SK-N-SH treated with all-trans-retinoic acid at 6 μM for 48 hours (cell line): ENCODE results near the gene FEM1A.

Experiments used
- ATAC-seq: fragments of 200-7000 bp; cut with Tn5 transposase; 3 replicates; pipeline ENCODE4 v1.9.1; 2020; ENCODE audit warnings: mild to moderate bottlenecking, moderate library complexity
- ARNTL ChIP-seq: fragments of 450-650 bp; formaldehyde crosslinking; IDR thresholded peaks from 2 replicates; pipeline ENCODE4 v1.5.0; 2020; ENCODE audit warnings: low read depth, mild to moderate bottlenecking, moderate library complexity, borderline replicate concordance
- BACH2 ChIP-seq: fragments of 250-450 bp; sonication (Bioruptor Pico); IDR thresholded peaks from 2 replicates; pipeline ENCODE4 v1.9.0; 2021; ENCODE audit warnings: mild to moderate bottlenecking, borderline replicate concordance
- CSDC2 ChIP-seq: fragments of 250-450 bp; sonication (Bioruptor Pico); IDR thresholded peaks from 2 replicates; pipeline ENCODE4 v1.5.0; 2020; ENCODE audit warnings: mild to moderate bottlenecking, moderate library complexity
- ESRRG ChIP-seq: fragments of 250-450 bp; sonication (Bioruptor Pico); IDR thresholded peaks from 2 replicates; pipeline ENCODE4 v1.6.1; 2021; ENCODE audit warnings: mild to moderate bottlenecking
- GLIS3 ChIP-seq: fragments of 250-450 bp; sonication (Bioruptor Pico); IDR thresholded peaks from 2 replicates; pipeline ENCODE4 v1.5.0; 2020; ENCODE audit warnings: mild to moderate bottlenecking, moderate library complexity
- OSR1 ChIP-seq: fragments of 250-450 bp; sonication (Bioruptor Pico); IDR thresholded peaks from 2 replicates; pipeline ENCODE4 v1.8.0; 2022; ENCODE audit warnings: moderate library complexity, mild to moderate bottlenecking, inconsistent platforms
- PATZ1 ChIP-seq: fragments of 250-450 bp; sonication (Bioruptor Pico); IDR thresholded peaks from 2 replicates; pipeline ENCODE4 v1.8.0; 2020; ENCODE audit warnings: mild to moderate bottlenecking, moderate library complexity, borderline replicate concordance
- RARB ChIP-seq: fragments of 250-450 bp; sonication (Bioruptor Pico); IDR thresholded peaks from 2 replicates; pipeline ENCODE4 v1.8.0; 2021; ENCODE audit warnings: mild to moderate bottlenecking, moderate library complexity
- SNAI2 ChIP-seq: fragments of 250-450 bp; sonication (Bioruptor Pico); IDR thresholded peaks from 2 replicates; pipeline ENCODE4 v1.5.0; 2020; ENCODE audit warnings: mild to moderate bottlenecking, moderate library complexity
- TCF4 ChIP-seq: fragments of 250-450 bp; sonication (Bioruptor Pico); IDR thresholded peaks from 2 replicates; pipeline ENCODE4 v1.8.0; 2021; ENCODE audit warnings: mild to moderate bottlenecking, moderate library complexity, borderline replicate concordance
- TOX ChIP-seq: fragments of 250-450 bp; sonication (Bioruptor Pico); IDR thresholded peaks from 2 replicates; pipeline ENCODE4 v1.8.0; 2021; ENCODE audit warnings: mild to moderate bottlenecking, moderate library complexity, borderline replicate concordance
- TSHZ2 ChIP-seq: fragments of 250-450 bp; sonication (Bioruptor Pico); IDR thresholded peaks from 2 replicates; pipeline ENCODE4 v1.5.0; 2020; ENCODE audit warnings: mild to moderate bottlenecking, moderate library complexity
- ZC3H10 ChIP-seq: fragments of 250-450 bp; sonication (Bioruptor Pico); IDR thresholded peaks from 2 replicates; pipeline ENCODE4 v1.5.1; 2021; ENCODE audit warnings: mild to moderate bottlenecking, moderate library complexity
- ZFP3 ChIP-seq: fragments of 250-450 bp; sonication (Bioruptor Pico); IDR thresholded peaks from 2 replicates; pipeline ENCODE4 v1.5.0; 2020; ENCODE audit warnings: mild to moderate bottlenecking, moderate library complexity
- ZFP30 ChIP-seq: fragments of 450-650 bp; formaldehyde crosslinking; IDR thresholded peaks from 2 replicates; pipeline ENCODE4 v1.5.0; 2022; ENCODE audit warnings: mild to moderate bottlenecking, moderate library complexity
- ZNF565 ChIP-seq: fragments of 450-650 bp; formaldehyde crosslinking; conservative IDR thresholded peaks from 2 replicates; pipeline ENCODE4 v1.5.0; 2020; ENCODE audit warnings: low read depth, mild to moderate bottlenecking, moderate library complexity
- ZNF70 ChIP-seq: fragments of 450-650 bp; formaldehyde crosslinking; IDR thresholded peaks from 2 replicates; pipeline ENCODE4 v1.5.0; 2020; ENCODE audit warnings: mild to moderate bottlenecking, moderate library complexity
- ZNF8 ChIP-seq: fragments of 450-650 bp; formaldehyde crosslinking; IDR thresholded peaks from 2 replicates; pipeline ENCODE4 v1.5.0; 2020; ENCODE audit warnings: mild to moderate bottlenecking, moderate library complexity
- TF ChIP-seq, protein P1 (sequence below): fragments of 250-450 bp; sonication (Bioruptor Pico); IDR thresholded peaks from 2 replicates; pipeline ENCODE4 v1.5.1; 2020; ENCODE audit warnings: low read depth, mild to moderate bottlenecking, moderate library complexity
- TF ChIP-seq, protein P2 (sequence below): fragments of 250-450 bp; sonication (Bioruptor Pico); IDR thresholded peaks from 2 replicates; pipeline ENCODE4 v1.5.1; 2021; ENCODE audit warnings: mild to moderate bottlenecking, moderate library complexity
- TF ChIP-seq, protein P3 (sequence below): fragments of 250-450 bp; sonication (Bioruptor Pico); IDR thresholded peaks from 2 replicates; pipeline ENCODE4 v1.8.0; 2021; ENCODE audit warnings: low read depth, mild to moderate bottlenecking, moderate library complexity, borderline replicate concordance

The FEM1A gene

DNA sequence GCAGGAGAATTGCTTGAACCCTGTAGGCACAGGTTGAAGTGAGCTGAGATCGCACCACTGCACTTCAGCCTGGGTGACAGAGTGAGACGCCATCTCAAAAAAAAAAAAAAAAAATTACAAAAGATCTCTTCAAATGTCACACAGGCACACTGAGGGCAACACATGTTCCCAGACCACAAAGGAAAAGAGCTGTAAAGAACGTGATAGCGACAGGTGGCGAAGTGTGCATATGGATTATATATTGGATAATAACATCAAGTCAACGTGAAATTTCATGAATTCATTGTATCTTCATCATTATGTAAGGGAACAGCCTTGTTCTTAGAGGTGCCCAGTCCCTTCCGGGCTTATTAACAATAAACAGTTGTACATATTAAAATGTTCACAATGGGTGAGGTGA is 36.1 kb upstream of the FEM1A start (continued):
- TF ChIP-seq CSDC2 (CRISPR knock-in tag) (no peak), RARB (CRISPR knock-in tag) (no peak), GLIS3 (no peak), ESRRG (CRISPR knock-in tag) (no peak), ZC3H10 (CRISPR knock-in tag) (no peak)

DNA sequence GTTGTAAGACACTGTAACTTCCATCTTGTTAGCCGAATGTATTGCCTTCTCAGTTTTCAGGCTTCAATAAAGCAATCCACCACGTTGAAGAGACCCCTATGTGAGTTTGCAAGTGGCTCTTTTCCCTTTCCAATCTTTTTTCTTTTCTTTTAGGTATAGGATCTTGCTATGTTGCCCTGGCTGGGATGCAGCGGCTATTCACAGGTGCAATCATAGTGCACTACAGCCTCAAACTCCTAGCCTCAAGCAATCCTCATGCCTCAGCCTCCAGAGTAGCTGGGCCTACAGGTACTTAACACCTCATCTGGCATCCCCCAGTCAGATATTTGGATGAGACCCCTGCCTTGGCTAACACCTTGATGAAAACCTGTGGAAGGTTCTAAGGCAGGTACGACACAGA is 33.5 kb upstream of the FEM1A start:
- no peak for TF ChIP-seq TOX
- TF ChIP-seq, protein P1, sequence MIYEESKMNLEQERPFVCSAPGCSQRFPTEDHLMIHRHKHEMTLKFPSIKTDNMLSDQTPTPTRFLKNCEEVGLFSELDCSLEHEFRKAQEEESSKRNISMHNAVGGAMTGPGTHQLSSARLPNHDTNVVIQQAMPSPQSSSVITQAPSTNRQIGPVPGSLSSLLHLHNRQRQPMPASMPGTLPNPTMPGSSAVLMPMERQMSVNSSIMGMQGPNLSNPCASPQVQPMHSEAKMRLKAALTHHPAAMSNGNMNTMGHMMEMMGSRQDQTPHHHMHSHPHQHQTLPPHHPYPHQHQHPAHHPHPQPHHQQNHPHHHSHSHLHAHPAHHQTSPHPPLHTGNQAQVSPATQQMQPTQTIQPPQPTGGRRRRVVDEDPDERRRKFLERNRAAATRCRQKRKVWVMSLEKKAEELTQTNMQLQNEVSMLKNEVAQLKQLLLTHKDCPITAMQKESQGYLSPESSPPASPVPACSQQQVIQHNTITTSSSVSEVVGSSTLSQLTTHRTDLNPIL (CRISPR knock-in tag), result no peak

DNA sequence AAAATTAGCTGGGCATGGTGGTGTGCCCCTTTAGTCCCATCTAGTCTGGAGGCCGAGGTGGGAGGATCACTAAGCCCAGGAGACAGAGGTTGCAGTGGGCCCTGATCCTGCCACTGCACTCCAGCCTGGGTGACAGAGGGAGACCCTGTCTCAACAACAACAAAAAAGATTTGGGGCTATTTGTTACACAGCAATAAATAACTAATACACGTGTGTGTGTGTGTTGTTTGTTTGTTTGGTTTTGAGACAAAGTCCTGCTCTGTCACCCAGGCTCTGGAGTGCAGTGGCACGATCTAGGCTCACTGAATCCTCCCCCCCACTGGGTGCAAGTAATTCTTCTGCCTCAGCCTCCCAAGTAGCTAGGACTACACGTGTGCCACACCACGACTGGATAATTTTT is 32.9 kb upstream of the FEM1A start:
- no peak for ATAC-seq
- TF ChIP-seq GLIS3 (no peak), TSHZ2 (CRISPR knock-in tag) (no peak), SNAI2 (CRISPR knock-in tag) (no peak), ZNF565 (CRISPR knock-in tag) (no peak)

More for the DNA sequence above, 33.5 kb upstream of the FEM1A start:
- ATAC-seq, result no peak

DNA sequence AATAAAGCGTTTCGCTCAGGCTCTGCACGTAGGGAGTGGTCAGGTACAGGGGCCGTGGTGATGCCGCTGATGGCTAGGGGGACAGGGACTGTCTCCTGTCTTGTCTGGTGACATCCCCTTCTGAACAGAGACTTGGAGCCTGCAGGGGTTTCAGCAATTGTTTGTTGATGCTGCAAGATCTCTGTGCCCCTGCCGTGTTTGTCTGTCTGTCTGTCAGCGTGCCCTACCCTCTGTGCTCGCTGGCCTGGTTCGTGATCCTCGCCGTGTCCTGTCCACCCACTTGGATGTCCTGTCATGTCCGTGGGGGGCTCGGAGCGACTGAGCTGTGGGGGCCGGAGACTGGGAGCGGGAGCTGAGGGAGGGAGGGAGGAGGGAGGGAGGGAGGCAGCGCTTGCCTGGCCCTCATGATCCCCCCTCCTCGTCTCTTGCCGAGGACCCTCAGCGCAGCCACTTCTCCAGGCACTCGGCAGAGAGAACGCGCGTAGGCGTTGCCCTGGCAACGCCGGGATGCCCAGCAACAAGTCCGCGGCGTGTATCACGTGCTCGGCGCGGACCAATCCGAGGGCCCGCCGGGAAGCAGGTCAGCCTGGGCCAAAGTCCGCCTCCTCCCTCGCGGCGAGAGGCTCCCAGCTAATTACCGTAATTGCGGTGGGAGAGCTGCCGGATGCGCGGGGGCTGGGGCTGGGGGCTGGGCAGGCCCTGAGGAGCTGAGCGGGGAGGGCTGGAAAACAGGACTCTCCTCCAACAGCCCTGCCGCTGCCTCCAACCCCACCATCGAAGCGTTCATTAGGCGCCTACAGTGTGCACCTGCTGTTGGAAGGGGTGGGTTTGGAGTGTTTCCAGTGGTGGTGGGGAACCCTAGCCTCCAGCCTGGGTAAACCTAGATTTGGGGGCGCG is 31.9 kb upstream of the FEM1A start:
- ATAC-seq, result peak; percentile 100
- TF ChIP-seq PATZ1, result peak; percentile 34; the same call in 1 of the 2 replicates
- TF ChIP-seq GLIS3, result no peak

DNA sequence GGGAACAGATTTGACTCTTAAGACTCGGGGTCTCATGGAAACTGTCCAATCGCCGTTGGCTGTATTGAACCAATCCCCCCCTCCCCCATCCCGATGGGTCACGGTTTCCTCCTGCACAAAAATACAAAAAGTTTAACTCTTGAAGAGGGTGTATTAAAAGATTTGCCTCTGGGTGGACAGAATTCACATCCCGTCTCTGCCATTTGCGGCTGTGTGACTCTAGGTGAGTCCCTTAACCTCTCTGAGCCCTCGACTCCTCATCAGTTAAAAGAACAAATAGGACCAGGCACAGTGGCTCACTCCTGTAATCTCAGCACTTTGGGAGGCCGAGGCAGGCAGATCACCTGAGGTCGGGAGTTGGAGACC is 31.3 kb upstream of the FEM1A start:
- ATAC-seq, result no peak
- TF ChIP-seq ZNF70 (CRISPR knock-in tag) (no peak), ARNTL (CRISPR knock-in tag) (no peak), TOX (no peak), ZFP3 (no peak), BACH2 (CRISPR knock-in tag) (no peak), GLIS3 (no peak), OSR1 (CRISPR knock-in tag) (no peak), TSHZ2 (CRISPR knock-in tag) (no peak), ZC3H10 (CRISPR knock-in tag) (no peak), ZNF8 (no peak), ZFP30 (CRISPR knock-in tag) (no peak), RARB (CRISPR knock-in tag) (no peak), TCF4 (CRISPR knock-in tag) (no peak), ESRRG (CRISPR knock-in tag) (no peak)
- TF ChIP-seq, protein P2, sequence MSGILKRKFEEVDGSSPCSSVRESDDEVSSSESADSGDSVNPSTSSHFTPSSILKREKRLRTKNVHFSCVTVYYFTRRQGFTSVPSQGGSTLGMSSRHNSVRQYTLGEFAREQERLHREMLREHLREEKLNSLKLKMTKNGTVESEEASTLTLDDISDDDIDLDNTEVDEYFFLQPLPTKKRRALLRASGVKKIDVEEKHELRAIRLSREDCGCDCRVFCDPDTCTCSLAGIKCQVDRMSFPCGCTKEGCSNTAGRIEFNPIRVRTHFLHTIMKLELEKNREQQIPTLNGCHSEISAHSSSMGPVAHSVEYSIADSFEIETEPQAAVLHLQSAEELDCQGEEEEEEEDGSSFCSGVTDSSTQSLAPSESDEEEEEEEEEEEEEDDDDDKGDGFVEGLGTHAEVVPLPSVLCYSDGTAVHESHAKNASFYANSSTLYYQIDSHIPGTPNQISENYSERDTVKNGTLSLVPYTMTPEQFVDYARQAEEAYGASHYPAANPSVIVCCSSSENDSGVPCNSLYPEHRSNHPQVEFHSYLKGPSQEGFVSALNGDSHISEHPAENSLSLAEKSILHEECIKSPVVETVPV, result no peak
- TF ChIP-seq, protein P1 (CRISPR knock-in tag), result no peak
- TF ChIP-seq, protein P3, sequence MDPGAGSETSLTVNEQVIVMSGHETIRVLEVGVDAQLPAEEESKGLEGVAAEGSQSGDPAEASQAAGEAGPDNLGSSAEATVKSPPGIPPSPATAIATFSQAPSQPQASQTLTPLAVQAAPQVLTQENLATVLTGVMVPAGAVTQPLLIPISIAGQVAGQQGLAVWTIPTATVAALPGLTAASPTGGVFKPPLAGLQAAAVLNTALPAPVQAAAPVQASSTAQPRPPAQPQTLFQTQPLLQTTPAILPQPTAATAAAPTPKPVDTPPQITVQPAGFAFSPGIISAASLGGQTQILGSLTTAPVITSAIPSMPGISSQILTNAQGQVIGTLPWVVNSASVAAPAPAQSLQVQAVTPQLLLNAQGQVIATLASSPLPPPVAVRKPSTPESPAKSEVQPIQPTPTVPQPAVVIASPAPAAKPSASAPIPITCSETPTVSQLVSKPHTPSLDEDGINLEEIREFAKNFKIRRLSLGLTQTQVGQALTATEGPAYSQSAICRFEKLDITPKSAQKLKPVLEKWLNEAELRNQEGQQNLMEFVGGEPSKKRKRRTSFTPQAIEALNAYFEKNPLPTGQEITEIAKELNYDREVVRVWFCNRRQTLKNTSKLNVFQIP (CRISPR knock-in tag), result no peak
